SKM-1 (cell line): Measurements from ENCODE around the gene MKRN3.

ENCODE experiments used
- DNase-seq: peaks from one replicate; lab custom pipeline; 2025; ENCODE audit not compliant: unreplicated experiment; lab: John Stamatoyannopoulos, UW

The MKRN3 gene

GRCh38 chr15:23565395-23566070, at the start of gene MKRN3:
TSS of gene MKRN3 (plus strand) at chr15:23565674. CDS start at chr15:23565783, 109 bp downstream.
- DNase-seq, result no peak

- DNase-seq, result no peak
Measured at GRCh38 chr15:23516866-23517265, 48.6 kb upstream of the MKRN3 start.

GRCh38 chr15:23518104-23518503, 47.4 kb upstream of the MKRN3 start:
- DNase-seq, result no peak

GRCh38 chr15:23524816-23525215, 40.7 kb upstream of the MKRN3 start:
- no peak for DNase-seq

GRCh38 chr15:23529891-23530290, 35.6 kb upstream of the MKRN3 start:
- DNase-seq, result no peak

GRCh38 chr15:23532024-23532423, 33.5 kb upstream of the MKRN3 start:
- DNase-seq, result no peak

GRCh38 chr15:23536659-23537058, 28.8 kb upstream of the MKRN3 start:
- DNase-seq, result no peak

GRCh38 chr15:23538648-23539047, 26.8 kb upstream of the MKRN3 start:
- DNase-seq, result no peak

GRCh38 chr15:23539892-23540291, 25.6 kb upstream of the MKRN3 start:
- no peak for DNase-seq

GRCh38 chr15:23546158-23546557, 19.3 kb upstream of the MKRN3 start:
- no peak for DNase-seq

- DNase-seq, result no peak
Measured at GRCh38 chr15:23548071-23548470, 17.4 kb upstream of the MKRN3 start.

- DNase-seq, result no peak
Measured at GRCh38 chr15:23561914-23562313, 3.6 kb upstream of the MKRN3 start.

- no peak for DNase-seq
Measured at GRCh38 chr15:23564821-23565394, 566 bp upstream of the MKRN3 start.

- DNase-seq, result no peak
Measured at GRCh38 chr15:23566071-23566554, 639 bp downstream of the MKRN3 start.

- DNase-seq, result no peak
Measured at GRCh38 chr15:23566651-23567050, 1.2 kb downstream of the MKRN3 start.

GRCh38 chr15:23567921-23568320, 2.4 kb downstream of the MKRN3 start:
- no peak for DNase-seq

- DNase-seq, result no peak
Measured at GRCh38 chr15:23569151-23569925, 3.9 kb downstream of the MKRN3 start.

GRCh38 chr15:23570486-23570885, 5.0 kb downstream of the MKRN3 start:
- no peak for DNase-seq

- no peak for DNase-seq
Measured at GRCh38 chr15:23572844-23573243, 7.4 kb downstream of the MKRN3 start.

GRCh38 chr15:23574742-23575141, 9.3 kb downstream of the MKRN3 start:
- DNase-seq, result no peak

- DNase-seq, result no peak
Measured at GRCh38 chr15:23576061-23576460, 10.6 kb downstream of the MKRN3 start.

GRCh38 chr15:23578521-23579150, 13.2 kb downstream of the MKRN3 start:
- no peak for DNase-seq
